GM18520 (cell line): ENCODE measurements around the gene ANG.
"Not testable (repeated sequence)": the region's sequence is repeated elsewhere in the genome, so short reads cannot be mapped to it uniquely, and the experiment has no call there.

Experiments
- ATAC-seq: cut with Tn5 transposase; IDR thresholded peaks from one replicate; pipeline ENCODE4 v1.9.1; 2021; ENCODE audit not compliant: unreplicated experiment

Gene ANG

DNA sequence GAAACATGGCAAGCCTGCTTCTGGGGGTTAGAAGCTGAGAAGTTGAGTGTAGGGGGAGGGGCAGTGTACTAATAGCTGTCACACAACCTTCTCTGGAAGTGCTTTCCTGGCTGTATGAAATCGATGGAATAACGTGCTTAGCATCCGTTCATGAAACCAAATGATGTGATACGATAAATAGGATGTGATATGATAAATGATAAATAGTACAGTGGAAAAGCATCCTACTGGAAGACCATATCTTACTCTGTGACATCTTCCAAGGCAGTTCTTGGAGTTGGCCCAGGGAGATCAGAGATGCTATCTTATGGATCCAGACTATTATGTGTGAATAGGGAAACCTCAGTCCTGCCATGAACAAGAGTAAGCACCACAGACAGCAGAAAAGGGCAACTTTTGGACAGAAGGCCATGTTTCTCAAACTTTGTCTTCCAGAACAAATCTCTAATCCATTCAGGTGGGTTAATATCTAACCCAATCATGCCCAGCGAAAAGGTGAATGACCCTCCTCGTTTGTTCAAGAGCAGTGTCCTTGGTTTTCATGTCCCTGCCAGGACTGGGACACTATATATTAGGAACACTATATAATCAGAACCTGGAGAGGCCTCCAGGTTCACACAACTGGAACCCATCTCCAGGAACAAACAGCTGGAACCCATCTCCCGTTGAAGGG lies at the start of gene ANG:
Gene ANG (plus strand): TSS at position 598 of the 673 bp plus-strand sequence. CDS start 4,801 bp downstream, outside the sequence.
- ATAC-seq: no peak

DNA sequence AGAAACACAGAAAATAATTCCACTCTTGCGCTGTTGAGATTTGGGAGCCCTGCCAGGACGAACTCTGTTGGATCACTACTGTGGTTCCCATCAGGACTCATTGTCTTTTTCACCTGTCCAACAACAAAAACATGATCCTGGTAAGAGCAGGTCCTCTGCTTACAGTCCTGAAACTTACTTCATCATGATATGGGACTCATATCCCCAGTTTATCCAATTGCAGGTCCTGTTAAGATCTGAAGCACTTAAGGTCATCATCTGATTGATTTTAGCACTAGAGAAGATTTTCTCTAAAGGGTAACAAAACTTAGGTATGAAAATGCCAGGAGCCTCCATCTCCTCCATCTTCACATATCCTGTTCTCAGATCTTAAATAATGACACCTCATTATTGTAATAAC lies 47.0 kb upstream of the ANG start, which contains the start of gene OR6S1:
Gene OR6S1 (minus strand): TSS at position 101 of the 400 bp plus-strand sequence. CDS start 0 bp downstream, at position 101.
- no peak for ATAC-seq

DNA sequence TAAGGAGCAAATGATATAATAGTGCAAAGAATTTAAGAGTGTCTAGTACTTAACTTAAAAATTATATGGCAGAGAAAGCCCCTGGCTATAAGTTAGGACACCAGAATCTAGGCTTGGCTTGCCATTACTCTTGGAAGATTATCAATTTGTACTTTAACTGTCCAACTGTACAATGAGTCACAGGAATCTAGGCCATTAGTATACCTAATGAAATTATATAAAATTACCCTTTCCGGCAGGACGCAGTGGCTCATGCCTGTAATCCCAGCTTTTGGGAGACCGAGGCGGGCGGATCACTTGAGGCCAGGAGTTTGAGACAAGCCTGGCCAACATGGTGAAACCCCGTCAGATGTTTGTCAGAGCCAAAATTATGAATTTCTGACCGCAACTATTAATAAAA lies 46.4 kb upstream of the ANG start:
- ATAC-seq: no peak

DNA sequence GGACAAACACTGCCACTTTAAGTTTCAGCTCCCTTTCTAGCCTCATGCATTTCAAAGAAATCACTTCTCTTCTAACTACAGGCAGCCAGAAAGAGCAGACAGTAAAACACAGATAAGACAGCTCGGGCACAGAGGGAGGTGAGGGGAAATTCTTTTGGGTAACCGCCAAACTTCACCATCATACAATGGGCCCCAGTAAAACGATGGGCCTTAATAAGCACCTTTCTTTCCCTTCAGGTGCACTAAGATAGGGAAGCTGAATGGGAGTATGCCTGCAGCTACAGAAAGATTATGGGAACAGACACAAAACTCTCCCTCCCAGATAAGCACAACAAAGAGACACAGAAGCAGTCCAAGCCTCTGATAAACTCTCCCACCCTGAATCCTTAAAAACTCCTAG lies 45.8 kb upstream of the ANG start:
- ATAC-seq: not testable (repeated sequence)

DNA sequence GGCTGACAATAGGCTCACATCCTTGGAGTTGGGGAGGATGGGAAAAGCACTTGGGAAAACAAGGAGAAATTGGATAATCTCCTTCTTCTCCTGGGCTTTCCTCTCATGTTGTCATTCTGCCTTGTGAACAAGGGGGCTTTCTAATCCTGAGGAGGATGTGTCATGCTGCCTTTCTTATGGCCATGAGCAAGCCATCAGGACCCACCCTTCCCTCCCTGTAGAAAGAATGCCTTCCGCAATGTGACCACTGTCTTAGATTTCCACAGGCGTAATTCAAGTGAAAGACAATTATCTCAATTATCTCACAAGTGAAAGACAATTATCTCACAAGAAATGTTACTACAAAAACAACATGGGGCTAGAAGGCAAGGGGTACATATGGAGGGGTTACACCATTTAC lies 44.0 kb upstream of the ANG start:
- ATAC-seq: no peak

DNA sequence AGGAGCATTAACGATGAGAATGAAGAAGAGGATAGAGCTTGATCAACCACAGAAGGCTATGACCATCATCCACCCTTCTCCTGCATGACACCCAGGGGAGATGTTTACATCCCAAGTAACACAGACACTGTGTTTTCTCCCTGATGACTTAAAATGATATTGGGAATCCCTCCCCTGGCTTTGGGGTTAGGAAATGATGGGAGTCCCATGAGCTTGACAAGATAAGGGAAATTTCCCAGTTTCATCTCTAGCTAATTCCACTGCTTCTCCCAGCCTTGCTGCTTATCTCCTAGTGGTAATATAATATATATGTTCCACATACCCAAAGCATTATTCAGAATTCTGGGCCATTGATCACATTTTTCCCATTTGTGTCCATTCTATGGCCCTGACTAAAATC lies 43.1 kb upstream of the ANG start:
- no peak for ATAC-seq

DNA sequence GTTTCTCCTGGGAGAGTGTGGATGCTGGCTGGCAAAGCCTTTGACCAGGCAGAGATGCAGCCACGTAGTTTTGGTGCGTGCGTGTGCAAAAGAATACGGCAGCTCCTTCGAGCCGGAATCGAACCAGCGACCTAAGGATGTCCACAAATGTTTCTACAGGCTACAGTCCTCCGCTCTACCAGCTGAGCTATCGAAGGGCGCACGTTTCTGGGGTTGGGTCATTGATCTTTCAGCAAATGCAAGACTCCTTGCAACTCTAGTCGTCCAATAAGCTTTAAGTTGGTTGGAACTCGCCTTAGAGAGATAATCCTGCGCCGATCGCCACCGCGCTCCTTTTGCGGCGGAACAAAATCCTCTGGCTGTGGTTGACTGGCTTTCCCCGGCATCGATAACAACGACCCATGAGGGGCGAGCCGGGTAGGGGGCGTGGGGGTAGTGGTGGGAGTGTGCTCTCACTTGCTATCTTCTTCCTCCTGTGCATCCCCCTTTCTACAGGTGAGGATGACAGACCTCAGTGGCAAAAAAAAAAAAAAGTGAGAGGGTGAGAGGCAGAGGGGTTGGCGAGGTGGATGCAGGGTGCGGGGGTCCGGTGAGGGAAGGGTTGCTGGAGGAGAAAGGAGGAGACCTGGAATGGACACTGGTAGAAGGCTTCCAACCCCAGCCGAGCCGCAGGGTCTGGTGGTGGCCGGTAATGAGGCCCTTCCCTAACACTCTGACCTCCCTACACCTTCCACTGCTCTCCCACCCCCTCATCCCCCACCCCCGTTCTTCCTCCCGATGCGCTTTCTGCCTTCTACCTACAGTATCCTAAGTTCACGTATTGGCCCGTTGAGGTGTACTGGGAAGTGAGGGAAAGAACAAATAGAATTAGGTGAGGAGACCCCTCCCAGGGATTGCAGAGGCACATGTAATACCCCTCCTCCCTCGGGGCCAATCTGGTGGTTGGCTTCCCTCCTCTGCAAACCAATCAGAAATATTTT lies 35.3 kb upstream of the ANG start:
- ATAC-seq: no peak

DNA sequence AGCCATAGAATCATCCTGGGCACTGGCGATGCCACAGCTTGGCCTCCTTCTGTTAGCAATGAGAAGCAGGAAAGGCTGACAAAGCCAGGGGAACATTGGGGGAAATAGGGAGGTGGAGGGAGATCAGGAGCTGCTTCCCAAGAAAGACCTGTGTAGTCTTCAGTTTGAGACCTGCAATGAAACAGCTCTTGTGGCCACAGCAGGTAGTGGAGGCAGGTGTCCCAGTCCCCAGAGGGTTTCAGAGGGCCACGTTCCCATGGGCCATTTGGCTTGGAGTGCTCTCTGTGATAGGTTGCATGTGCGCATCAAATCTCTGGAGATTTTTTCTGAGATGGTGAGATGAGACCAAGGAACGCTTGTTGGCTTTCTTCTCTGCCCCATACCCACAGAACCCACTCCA lies 32.7 kb upstream of the ANG start:
- no peak for ATAC-seq

DNA sequence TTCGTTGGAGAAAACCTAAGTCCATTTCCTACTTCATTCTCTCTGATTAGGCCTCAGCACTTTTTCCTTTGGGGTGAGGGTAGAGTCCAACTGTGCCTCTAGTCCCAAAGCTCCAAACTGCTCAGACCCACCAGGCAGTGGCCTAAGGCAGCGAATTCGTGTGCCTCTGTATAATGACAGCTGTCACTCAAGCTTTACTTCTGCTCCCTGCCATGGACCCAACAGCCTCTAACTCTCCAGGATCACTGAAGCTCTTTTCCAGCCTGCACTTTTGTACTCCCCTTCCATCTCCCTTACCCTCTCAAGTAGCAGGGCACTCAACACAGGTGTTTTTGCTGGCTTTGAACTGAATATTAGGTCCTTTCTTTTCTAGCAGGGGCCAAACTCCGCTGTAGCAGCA lies 32.3 kb upstream of the ANG start:
- no peak for ATAC-seq

DNA sequence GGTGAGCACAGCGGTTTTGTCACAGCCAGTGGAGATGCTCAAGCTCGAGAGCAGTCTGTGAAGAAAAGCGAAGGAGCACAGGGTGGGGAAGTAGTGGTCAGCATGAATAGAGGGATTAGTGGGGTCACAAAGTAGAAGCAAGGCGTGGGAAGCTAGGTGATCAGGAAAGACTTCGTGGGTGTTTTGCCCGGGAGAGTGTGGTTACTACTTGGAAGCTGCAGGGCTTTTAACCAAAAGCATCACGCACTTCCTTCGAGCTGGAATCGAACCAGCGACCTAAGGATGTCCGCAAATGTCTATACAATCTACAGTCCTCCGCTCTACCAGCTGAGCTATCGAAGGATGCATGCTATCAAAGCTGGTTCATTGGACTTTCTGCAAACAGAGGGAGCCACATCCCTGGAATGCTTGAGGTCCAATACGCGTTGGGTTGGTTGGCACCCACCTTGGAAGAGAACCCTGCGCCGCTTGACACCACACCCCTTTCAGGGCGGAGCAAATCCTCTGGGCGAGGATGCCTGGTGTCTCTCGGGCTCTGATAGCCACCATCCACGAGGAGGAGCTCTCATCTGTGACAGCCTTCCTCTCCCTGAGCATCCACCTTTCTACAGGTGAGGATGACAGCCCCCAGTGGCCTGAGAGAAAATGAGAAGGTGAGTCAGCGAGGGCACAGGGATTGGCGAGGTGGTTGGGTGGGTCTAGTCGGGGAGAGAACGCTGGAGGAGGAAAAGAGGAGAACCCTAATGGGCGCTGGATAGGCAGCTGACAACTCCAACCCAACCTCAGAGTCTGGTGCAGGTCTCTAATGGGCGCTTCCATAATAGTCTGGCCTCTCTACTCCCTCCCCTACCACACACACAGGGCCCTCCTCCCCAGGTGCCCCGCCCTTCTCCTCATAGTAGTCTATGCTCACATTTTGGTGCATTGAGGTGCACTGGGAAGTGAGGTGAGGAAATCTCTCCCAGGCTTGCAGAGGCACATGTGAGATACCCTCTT lies 31.1 kb upstream of the ANG start:
- ATAC-seq: no peak

DNA sequence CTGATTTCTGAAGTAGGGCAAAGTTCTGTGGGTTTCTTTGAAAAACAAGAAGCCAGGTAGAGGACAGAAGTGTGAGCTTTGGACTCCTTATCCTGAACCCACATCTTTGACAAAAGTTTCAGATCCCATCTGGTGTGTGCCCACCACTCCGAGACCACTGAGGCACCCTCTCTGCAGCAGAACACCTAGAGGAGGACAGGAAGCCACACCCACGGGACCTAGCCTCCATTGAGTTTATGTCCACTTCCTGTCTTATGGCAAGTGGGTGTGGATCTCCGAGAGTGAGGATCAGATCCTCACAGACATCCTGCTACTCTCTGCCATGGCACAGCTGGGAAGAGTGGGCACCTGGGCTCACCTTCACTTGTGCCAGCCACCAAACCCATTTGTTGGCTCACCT lies 30.3 kb upstream of the ANG start:
- no peak for ATAC-seq

DNA sequence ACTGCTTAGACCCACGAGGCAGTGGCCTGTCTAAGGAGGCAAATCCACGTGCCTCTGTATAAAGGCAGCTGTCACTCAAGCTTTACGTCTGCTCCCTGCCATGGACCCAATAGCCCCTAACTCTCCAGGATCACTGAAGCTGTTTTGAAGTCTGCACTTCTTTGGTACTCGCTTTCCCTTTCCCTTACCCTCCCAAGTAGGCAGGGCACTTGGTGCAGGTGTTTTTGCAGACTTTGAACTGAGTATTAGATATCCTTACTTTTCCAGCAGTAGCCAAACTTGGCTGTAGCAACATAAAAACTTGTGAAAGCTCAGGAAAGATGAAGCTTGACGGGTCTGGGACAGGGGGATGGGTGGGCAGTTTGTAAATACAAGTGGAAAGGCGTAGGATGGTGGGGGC lies 29.2 kb upstream of the ANG start:
- ATAC-seq: no peak

DNA sequence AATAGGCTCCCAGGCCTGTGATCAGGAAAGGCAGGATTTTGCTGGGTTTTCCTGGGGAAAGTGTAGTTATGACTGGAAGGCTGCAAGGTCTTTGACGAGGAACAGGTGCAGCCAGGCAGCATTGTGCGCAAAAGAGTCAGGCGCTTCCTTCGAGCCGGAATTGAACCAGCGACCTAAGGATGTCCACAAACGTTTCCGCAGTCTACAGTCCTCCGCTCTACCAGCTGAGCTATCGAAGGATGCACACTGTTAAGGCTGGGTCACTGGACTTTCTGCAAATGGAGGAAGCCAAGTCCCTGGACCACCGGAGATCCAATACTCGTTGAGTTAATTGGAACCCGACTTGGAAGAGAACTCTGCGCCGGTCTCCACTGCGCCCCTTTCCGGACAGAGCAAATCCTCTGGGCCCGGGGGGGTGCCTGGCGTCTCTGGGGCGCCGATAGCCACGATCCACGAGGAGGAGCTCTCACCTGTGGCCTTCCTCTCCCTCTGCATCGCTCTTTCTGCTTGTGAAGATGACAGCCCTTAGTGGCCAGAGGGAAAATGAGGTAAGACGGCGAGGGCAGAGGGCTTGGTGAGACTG lies 28.7 kb upstream of the ANG start:
- no peak for ATAC-seq

DNA sequence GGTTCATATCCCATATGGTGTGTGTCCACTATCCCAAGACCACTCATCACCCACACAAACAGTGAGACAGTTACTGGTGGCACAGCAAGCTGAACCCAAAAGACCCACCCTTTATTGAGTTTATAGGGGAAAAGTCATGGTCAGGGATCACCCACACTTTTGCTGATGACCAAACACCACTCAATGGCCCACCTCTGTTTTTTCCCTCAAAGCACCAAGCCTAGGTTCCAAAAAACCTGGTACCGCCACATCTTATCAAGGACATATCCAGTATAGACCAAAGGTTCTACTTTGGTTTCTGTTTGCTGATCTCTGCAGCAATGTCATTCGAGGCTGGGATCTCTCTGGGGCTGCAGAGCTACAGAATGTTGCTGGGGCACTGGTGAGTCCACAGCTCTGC lies 27.4 kb upstream of the ANG start:
- no peak for ATAC-seq

DNA sequence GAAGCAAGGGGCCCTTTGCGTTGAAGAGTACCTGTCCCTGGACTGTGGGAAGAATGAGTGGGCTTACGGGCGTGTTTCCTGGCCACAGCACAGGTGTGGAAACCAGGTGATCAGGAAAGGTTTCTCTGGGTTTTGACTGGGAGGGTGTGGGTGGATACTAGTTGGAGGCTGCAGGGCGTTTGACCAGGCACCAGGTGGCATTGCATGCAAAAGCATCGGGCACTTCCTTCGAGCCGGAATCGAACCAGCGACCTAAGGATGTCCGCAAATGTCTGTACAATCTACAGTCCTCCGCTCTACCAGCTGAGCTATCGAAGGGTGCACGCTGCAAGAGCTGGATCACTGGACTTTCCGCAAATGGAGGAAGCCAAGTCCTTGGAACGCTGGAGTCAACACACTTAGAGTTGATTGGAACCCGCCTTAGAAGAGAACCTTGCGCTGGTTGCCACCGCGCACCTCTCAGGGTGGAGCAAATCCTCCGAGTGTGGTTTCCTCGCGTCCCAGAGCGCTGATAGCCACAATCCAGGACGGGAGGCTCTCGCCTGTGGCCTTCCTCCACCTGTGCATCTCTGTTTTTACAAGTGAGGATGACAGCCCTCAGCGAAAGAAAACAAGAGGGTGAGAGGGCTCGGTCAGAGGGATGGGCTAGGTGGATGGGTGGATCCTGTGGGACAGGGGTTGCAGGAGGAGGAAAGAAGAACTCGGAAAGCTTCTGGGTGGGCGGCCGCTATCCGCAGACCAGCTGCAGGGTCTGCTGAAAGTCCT lies 25.4 kb upstream of the ANG start:
- ATAC-seq: peak; percentile 46

DNA sequence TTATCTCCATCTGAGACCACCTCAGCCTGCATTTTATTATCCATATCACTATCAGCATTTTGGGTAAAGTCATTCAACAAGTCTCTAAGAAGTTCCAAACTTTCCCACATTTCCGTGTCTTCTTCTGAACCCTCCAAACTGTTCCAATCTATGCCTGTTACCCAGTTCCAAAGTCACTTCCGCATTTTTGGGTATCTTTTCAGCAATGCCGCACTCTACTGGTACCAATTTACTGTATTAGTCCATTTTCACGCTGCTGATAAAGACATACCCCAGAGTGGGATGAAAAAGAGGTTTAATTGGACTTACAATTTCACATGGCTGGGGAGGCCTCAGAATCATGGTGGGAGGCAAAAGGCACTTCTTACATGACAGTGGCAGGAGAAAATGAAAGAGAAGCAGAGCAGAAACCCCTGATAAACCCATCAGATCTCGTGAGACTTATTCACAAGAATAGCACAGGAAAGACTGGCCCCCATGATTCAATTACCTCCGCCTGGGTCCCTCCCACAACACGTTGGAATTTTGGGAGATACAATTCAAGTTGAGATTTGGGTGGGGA lies 22.1 kb upstream of the ANG start:
- ATAC-seq: not testable (repeated sequence)

DNA sequence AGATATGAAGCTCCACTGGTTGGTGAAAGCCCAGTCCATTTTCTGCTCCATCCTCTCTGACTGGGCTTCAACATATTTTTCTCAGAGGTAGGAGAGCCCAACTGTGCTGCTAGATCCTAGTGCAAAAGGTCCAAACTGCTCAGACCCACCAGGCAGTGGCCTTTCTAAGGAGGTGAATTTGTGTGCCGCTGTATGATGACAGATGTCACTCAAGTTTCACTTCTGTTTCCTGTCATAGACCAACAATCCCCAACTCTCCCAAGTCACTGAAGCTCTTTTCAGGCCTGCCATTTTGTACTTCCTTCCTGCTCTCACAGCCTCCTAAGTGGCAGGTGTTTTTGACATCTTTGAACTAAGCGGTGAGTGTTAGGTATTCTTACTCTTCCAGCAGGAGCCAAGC lies 20.6 kb upstream of the ANG start:
- ATAC-seq: peak; percentile 72

DNA sequence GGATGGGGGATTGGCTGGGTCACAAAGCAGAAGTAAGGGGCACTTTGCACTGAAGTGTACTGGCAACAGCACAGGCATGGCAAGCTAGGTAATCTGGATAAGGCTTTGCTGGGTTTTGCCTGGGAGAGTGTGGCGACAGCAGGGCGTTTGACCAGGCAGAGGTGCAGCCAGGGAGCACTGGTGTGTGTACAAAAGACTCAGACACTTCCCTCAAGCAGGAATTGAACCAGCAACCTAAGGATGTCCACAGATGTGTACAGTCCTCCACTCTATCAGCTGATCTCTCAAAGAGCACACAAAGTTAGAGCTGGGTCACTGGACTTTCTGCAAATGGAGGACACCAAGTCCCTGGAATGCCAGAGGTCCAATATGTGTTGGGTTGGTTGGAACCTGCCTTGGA lies 19.6 kb upstream of the ANG start:
- ATAC-seq: no peak

DNA sequence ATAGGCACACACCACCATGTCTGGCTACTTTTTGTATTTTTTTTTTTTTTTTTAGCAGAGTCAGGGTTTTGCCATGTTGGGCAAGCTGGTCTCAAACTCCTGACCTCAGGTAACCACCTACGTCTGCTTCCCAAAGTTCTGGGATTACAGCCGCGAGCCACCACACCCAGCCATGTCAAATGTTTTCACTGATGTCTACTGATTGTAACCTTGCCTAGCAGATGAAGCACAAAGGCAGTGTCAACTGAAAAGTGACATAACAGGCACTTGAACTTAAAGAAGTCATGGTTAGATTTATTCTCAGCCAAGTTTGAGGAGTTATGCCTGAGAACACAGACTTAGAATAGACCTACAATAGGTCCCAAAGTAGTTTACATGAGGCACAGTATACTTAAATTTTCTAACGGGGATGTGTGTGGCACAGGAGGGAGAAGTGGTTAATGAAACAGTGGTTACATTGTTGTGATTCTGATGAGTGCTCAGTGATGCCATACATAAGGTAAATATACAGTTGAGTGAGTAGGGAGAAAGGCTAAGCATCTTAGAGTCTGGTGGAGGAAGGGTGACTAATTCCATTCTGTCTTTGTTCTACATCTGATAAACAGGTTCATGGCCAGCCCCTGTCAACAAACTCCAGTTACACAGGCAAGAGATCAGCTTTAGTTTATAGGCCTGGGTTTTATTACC lies 16.8 kb upstream of the ANG start:
- no peak for ATAC-seq
